ENCODE measurements around the gene SNIP1. TPM values are rescaled to one million over a fixed set of nuclear protein-coding genes. Genes with fewer than 3 reads are reported as not detected.

SNIP1 gene
- polyA plus RNA-seq, 1 donor from 2014 or later = 9.5 TPM

DNA sequence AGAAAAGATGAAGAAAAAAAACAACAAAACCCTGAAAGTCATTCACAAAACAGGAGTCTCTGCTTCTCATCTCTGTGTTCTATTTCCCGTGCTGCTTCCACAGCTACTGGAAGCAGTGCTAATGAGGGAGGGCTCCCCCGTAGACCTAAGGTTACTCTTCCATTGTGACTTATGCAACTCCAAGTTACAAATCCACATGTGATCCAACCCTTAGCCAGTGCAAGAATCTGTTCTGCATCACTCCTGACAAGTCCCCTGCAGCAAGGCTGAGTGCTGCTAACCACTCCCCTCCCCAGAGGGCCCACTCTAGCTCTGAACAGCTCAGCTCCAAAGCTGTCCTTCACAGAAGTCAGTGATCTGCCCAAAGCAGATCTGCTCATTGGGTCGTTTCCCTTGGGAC lies 12.9 kb upstream of the SNIP1 start:
- Histone ChIP-seq H3K36me3 (ENCODE audit: insufficient read depth, low read length) (peaks cover 11% of the 10 kb centered on the region), H4K20me1 (ENCODE audit: insufficient read depth) (no peaks in the 10 kb centered on the region)

DNA sequence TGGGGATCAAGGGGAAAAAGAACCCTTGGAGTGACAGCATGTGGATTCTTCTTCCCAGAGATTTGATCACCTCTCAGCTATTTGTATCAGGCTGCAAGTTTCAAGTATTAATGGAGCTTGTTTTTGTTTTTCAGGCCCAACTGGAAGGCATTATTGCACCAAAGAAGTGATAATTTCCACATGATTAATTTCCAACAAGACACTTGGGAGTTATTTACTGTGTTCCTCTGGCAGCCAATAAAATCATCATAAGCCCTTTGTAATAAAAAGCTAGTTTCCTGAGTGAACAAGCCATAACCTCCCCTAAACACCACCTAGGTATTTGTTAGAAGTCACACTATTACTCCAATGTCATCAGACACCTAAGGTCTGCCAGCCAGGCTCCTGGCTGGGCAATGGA lies 10.8 kb upstream of the SNIP1 start:
- Histone ChIP-seq H3K27ac (ENCODE audit: low read length) (no peak overlapping the region), H3K4me2 (ENCODE audit: low read length) (no peak overlapping the region), H3K36me3 (ENCODE audit: insufficient read depth, low read length) (peaks cover 11% of the 10 kb centered on the region), H3F3A (ENCODE audit: insufficient read depth, low read length, poor library complexity, severe bottlenecking) (no peaks in the 10 kb centered on the region), H3K9me2 (ENCODE audit: insufficient read depth, low read length) (no peaks in the 10 kb centered on the region), H3K9ac (ENCODE audit: low read length) (no peak overlapping the region), H3K9me3 (ENCODE audit: low read length) (no peaks in the 10 kb centered on the region), H3K4me3 (ENCODE audit: low read length) (no peak overlapping the region), H3K27me3 (ENCODE audit: insufficient read depth, low read depth, low read length) (no peaks in the 10 kb centered on the region), H2AFZ (ENCODE audit: low read depth, low read length) (no peak overlapping the region), H3K79me2 (replicated peaks; ENCODE audit: insufficient read depth, low read length) (no peaks in the 10 kb centered on the region), H4K20me1 (ENCODE audit: insufficient read depth) (no peaks in the 10 kb centered on the region)
- TF ChIP-seq POLR2AphosphoS5 (IDR thresholded peaks at IDR 0.05) (no peak), SMC3 (conservative IDR thresholded peaks at IDR 0.05; ENCODE audit: poor library complexity) (no peak), CTCF (IDR thresholded peaks at IDR 0.05; ENCODE audit: poor library complexity, severe bottlenecking) (no peak), TAF1 (IDR thresholded peaks at IDR 0.05; ENCODE audit: low read depth) (no peak), REST (IDR thresholded peaks at IDR 0.05; ENCODE audit: borderline replicate concordance) (no peak), EZH2 (IDR thresholded peaks at IDR 0.05; ENCODE audit: borderline replicate concordance, insufficient read depth, low read length, poor library complexity, severe bottlenecking) (no peak), MXI1 (conservative IDR thresholded peaks at IDR 0.05; ENCODE audit: poor library complexity, severe bottlenecking) (no peak)

More for the DNA sequence above, 12.9 kb upstream of the SNIP1 start:
- no peak overlapping the region for H3K27ac ChIP-seq (ENCODE audit: low read length)
- H3K9me2 ChIP-seq (ENCODE audit: insufficient read depth, low read length) = no peaks in the 10 kb centered on the region
- H3F3A ChIP-seq (ENCODE audit: insufficient read depth, low read length, poor library complexity, severe bottlenecking) = no peaks in the 10 kb centered on the region
- no peaks in the 10 kb centered on the region for H3K79me2 ChIP-seq (replicated peaks; ENCODE audit: insufficient read depth, low read length)
- no peaks in the 10 kb centered on the region for H3K9me3 ChIP-seq (ENCODE audit: low read length)
- H3K27me3 ChIP-seq (ENCODE audit: insufficient read depth, low read depth, low read length) = no peaks in the 10 kb centered on the region
- TF ChIP-seq POLR2AphosphoS5 (IDR thresholded peaks at IDR 0.05) (no peak), MXI1 (conservative IDR thresholded peaks at IDR 0.05; ENCODE audit: poor library complexity, severe bottlenecking) (no peak), RAD21 (conservative IDR thresholded peaks at IDR 0.05) (no peak), TAF1 (IDR thresholded peaks at IDR 0.05; ENCODE audit: low read depth) (no peak), EZH2 (IDR thresholded peaks at IDR 0.05; ENCODE audit: borderline replicate concordance, insufficient read depth, low read length, poor library complexity, severe bottlenecking) (no peak), EP300 (conservative IDR thresholded peaks at IDR 0.05; ENCODE audit: poor library complexity, severe bottlenecking) (no peak), SMC3 (conservative IDR thresholded peaks at IDR 0.05; ENCODE audit: poor library complexity) (no peak), CTCF (IDR thresholded peaks at IDR 0.05; ENCODE audit: poor library complexity, severe bottlenecking) (no peak), REST (IDR thresholded peaks at IDR 0.05; ENCODE audit: borderline replicate concordance) (no peak)
- H3K4me2 ChIP-seq (ENCODE audit: low read length) = no peak overlapping the region
- no peak overlapping the region for H3K9ac ChIP-seq (ENCODE audit: low read length)
- H3K4me3 ChIP-seq (ENCODE audit: low read length) = no peak overlapping the region
- no peak overlapping the region for H2AFZ ChIP-seq (ENCODE audit: low read depth, low read length)

Measured in neural cell (in vitro differentiated cells).